GM18951 (cell line): Measurements from ENCODE around the gene TNFRSF1B.
A peak's percentile ranks its signal among the peaks of the same experiment; 100 is the strongest.

Experiments used
- POLR2A ChIP-seq: IDR thresholded peaks from 4 replicates; pipeline ENCODE4 v1.6.1; 2011; ENCODE audit warnings: mild to moderate bottlenecking; ENCODE audit not compliant: insufficient read length, insufficient read depth; ENCODE audit errors: extremely low read depth
- in situ Hi-C: fragments of 300-500 bp; cut with MboI; formaldehyde crosslinking; loops from one replicate; pipeline ENCODE4 v1.12.0; 2022; ENCODE audit warnings: low sequenced_read_pairs, mixed read lengths, inconsistent platforms; ENCODE audit not compliant: unreplicated experiment

The TNFRSF1B gene

DNA sequence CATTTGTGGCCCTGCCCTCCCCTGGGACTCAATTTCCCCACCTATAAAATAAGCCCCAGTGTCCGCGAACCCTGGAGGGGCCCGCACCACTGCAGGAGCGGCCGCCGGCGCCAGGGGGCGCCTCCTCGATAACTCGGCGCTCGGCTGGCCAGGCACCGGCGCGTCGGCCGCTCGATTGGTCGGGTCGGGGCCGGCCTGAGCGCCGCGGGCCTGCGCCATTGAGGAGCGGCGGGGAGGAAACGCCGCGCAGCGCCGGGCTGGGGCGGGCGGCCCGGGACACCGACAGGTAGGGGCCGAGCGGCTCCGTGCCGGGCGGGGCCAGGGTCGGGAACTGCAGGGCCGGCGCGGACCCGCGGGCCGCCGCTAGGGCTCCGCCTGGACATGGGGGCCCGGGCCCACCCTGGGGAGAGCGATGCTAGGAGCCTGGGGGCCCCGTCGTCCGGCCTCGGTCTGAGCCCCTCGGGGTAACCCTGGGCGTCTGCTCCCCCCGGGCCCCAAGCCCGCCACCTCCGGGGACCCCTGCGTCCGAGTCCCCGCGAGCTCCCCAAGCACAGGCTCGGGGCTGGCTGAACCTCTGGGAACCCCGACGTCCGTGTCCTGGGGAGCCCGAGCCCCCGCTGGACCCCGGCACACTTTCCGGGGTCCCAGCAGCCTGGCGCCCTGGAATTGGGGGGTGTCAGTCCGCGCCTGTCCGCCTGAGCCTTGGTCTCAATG lies 63.2 kb downstream of the TNFRSF1B start, which contains the start of gene VPS13D:
Gene VPS13D, plus strand, starts transcription at position 196 of the 714 bp plus-strand sequence. CDS start 4,237 bp downstream, outside the sequence.
- in situ Hi-C loops = no loop called here
- TF ChIP-seq POLR2A = peak; percentile 79

DNA sequence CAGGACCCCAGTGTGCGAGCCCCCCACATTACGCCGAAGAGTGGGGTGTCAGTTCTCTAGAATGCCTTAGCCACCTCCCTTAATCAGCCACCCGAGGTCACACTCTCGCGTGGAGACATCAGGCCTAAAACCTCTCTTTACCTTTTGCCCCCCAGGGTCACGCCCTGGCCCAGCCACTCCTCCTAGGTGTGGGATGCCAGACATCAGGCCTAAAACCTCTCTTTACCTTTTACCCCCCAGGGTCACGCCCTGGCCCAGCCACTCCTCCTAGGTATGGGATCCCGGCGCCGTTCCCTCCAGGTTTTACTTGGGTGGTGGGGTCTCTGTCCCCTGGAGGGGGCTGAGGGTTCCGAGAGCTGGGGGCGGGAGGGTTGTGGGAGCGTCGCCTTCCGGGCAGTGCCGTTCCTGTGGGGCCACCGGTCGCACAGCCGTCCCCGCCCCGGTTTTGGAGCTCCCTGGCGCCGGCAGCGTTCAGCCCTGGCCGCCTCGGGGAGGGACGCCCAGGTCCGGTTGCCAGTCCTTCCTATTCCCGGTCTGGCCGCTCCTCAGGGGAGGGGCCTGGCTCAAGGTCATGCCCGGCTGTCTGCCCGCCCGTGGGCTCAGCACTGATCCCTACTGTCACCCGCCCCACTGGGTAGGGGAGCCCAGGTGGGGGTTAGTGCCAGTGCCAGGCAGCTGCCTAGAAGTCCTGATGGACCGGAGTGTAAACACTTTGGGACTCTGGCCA lies 63.9 kb downstream of the TNFRSF1B start:
- in situ Hi-C loops = no loop called here
- TF ChIP-seq POLR2A = no peak

DNA sequence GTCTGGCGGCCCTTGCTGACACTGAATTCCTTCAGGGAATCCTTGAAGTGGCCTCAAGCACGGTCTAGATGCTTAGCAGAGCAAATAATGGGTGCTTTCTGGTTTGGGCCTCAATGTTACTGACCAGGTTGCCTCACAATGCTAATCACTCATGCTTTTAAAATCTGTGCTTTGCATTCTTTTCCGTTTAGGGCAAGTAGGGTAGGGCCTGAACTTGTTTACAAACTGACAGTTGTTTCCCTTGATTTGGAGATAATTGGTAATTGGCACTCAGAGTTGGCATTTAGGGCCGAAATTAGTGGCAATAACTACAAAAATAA lies 64.4 kb downstream of the TNFRSF1B start:
- TF ChIP-seq POLR2A = no peak
- in situ Hi-C loops = no loop called here

DNA sequence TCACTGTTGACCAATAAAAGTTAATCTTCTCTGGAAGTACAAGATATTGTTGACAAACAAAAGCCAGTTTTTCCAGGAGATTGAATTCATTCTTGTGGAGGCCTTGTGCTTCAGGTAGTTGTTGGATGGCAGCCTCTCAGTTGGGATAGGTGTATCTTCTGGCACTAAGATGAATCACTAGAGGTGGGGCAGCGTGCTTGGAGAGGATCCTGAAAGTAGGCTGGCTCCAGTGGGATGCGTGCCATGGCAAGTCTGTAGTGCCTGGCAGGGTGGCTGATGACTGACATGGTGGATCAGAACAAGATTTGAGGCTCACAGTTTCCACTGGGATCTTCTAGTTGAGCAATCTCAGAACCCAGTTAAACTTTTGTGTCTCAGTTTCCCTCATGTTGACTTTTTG lies 65.4 kb downstream of the TNFRSF1B start:
- in situ Hi-C loops = no loop called here
- no peak for TF ChIP-seq POLR2A

DNA sequence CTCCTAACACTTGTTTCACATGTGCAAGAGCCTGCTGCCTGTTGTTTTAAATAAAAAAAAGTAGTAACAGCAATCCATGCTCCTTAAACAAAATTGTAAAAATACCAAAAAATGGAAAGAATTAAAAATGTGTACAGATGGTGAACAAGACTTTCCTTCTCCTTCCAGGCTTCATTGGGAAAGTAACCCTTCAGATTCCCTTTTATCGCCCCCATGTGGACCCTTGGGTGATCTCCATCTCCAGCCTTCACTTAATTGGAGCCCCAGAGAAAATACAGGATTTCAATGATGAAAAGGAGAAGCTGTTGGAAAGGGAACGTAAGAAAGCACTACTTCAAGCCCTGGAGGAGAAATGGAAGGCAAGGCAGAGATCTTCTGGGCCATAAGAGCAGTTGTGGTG lies 77.3 kb downstream of the TNFRSF1B start:
- in situ Hi-C loops = no loop called here
- TF ChIP-seq POLR2A = no peak

DNA sequence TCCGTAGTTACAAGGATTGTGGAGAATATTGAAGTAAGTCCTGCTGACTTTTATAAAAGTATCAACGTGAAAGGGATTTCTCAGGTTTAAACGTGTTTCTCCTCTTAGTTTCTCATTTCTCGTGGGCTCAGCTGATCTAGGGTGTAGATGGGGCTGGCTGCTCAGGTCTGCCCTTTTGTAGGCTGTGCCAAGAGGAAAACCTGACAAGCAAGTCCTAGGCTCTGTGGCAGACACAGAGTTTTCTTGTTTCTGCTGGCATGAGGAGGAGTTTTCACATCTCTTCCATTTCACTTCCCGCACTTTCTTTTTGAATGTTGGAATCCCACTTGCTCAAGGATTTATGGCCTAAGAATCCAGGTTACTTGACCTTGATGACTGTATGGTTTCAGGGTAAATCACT lies 77.8 kb downstream of the TNFRSF1B start:
- in situ Hi-C loops = no loop called here
- TF ChIP-seq POLR2A = no peak

DNA sequence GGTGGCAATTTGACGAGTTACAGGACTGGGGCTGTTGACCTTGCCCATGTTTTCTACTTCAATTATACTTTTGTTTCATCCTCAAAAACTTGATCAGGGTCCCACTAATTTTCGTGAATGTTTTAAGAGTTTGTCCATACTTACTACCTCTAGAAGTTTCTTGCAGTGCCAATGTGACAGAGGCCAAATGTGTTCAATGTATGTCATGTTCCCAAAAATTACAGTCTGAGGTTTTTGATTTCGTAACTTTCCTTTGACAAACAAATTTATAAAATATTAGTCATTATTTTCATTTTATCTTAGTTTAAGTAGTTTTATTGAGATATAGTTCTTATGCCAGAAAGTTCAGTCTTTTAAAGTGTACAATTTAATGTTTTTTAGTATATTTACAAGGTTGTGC lies 78.3 kb downstream of the TNFRSF1B start:
- no peak for TF ChIP-seq POLR2A

DNA sequence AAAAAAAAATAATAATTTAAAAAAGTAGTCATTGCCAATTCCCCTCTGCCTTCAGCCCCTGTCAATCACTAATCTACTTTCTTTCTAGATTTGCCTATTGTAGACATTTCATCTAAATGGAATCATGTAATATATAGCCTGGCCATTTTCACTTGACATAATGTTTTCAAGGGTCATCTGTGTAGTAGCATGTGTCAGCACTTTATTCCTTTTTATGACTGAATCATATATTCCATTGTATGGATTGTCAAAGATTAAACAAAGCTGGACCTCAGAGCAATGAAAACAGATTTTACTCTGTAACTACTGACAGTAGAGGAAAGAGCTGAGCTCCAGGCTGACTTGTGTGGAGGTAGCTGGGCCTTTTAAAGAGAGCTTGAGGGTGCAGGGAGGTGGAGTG lies 78.9 kb downstream of the TNFRSF1B start:
- no peak for TF ChIP-seq POLR2A
- in situ Hi-C loops = no loop called here

More for the DNA sequence above, 78.3 kb downstream of the TNFRSF1B start:
- in situ Hi-C loops = no loop called here

DNA sequence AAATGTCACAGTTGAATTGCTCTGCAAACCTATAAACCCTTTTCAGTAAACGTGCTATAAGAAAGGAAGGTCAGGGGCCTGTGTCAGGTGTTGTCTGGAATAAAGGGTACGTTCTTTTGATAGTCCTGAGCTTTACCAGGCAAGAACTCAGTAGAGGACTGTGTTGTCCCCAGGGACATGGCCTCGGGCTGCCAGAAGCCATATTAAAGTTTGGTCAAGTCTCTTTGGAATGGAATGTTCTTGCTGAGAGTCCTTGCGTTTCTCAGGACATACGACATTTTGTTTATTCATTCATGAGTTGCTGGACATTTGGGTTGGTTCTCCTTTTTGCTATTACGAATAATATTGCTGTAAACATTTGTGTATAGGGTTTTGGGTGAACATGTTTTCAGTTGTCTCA lies 79.8 kb downstream of the TNFRSF1B start:
- in situ Hi-C loops = no loop called here
- no peak for TF ChIP-seq POLR2A

DNA sequence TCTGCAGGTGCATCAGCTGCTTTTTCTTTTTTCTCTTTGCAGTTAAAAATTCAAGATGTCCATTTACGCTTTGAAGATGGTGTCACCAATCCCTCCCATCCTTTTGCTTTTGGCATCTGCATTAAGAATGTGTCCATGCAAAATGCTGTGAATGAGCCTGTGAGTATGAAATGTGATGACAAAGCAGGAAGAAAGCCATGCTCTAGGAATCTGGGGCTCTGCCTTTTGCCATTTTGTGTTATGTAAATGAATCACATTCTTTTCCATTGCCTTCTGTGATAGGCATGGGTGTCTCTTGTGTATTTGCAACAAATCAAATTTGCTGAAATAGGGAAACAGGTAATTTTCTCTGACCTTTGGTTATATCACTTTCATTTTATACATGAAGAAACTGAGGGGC lies 82.4 kb downstream of the TNFRSF1B start:
- TF ChIP-seq POLR2A = no peak
- in situ Hi-C loops = no loop called here

DNA sequence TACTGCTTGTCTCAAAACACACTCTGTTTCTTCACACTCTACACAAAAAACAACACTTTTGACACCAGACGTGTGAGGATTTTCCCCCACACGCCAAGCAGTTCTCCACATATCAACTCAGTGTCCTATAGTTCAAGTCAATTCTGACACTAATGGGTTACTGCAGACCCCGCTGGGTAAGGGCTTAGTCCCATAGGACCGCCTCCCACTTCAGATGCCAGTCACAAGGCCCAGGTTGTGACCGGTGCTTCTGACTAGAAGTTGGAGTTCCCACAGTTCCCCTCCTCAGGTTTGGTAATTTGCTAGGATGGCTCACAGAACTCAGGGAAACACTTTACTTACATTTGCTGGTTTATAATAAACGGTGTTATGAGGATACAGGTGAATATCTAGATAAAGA lies 83.0 kb downstream of the TNFRSF1B start:
- in situ Hi-C loops = no loop called here
- TF ChIP-seq POLR2A = no peak

DNA sequence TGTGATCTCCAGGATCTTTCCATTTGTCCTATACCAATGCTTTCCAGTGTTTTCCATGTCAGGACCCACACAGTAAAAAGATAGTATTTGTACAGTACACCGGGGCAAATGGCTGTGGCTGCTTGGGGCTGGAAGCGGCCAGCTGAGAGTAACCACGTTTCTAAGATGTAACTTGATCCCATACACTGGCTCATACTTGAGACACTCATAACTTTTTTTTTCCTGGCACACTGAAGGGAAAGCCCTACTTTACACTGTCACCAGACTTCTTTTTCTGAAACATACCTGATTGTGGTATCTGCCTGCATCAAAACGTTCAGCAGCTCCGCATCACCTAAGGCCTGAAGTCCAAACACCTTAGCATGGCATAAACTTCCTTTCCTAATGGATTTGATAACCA lies 84.7 kb downstream of the TNFRSF1B start:
- TF ChIP-seq POLR2A = no peak
- in situ Hi-C loops = no loop called here

DNA sequence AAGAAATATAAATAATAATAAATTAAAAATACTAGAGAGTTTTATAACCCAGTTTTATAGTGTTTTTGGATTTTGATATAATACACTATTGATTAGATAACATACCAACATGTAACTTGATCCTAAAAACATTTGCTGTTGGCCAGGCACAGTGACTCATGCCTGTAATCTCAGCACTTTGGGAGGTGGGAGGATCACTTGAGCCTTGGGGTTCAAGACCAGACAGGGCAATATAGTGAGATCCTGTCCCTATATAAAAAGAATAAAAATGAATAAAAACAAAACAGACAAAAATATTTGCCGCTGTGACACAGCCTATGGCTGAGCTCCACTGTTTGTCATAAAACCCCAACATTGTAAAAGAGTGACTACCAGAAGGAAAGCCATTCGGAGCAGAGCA lies 89.1 kb downstream of the TNFRSF1B start:
- in situ Hi-C loops = no loop called here

DNA sequence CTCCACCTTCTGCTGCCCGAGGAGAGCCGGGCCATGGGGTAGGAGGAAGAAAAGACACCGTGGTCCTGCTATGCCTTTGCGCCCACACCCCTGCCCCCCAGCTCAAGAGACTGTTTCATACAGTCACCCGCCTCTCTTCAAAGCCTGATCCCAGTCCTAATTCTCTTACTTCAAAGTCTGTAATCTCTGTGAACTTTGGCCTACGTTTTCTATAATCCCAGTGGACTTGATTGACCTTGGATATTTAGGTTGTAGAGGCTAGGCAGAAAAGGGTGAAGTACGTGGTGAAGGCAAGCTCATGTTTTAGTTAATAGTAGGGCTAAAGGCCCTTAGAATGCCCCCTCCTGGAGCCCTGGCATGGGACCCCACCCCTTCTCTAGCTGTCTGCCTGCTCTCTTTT lies 91.5 kb downstream of the TNFRSF1B start:
- in situ Hi-C loops = no loop called here
- TF ChIP-seq POLR2A = no peak

More for the DNA sequence above, 89.1 kb downstream of the TNFRSF1B start:
- TF ChIP-seq POLR2A = no peak
